IMR-90 (cell line): ENCODE data around the gene DVL1.

Source experiments
- MAFK ChIP-seq: IDR thresholded peaks from 2 replicates; pipeline ENCODE4 v1.6.1; 2012; ENCODE audit warnings: low read depth, low read length, improper control_type of control experiment
- MXI1 ChIP-seq: IDR thresholded peaks from 2 replicates; pipeline ENCODE4 v1.6.1; 2012; ENCODE audit warnings: low read depth, mild to moderate bottlenecking, low read length, moderate library complexity, borderline replicate concordance
- RAD21 ChIP-seq: IDR thresholded peaks from 2 replicates; pipeline ENCODE4 v1.6.1; 2012; ENCODE audit warnings: low read length, improper control_type of control experiment
- TF ChIP-seq, protein P1 (sequence below): conservative IDR thresholded peaks from 2 replicates; pipeline ENCODE4 v1.5.1; 2012; ENCODE audit warnings: mild to moderate bottlenecking, low read depth, low read length, improper control_type of control experiment
- TF ChIP-seq, protein P2 (sequence below): fragments of 150-350 bp; IDR thresholded peaks from 2 replicates; pipeline ENCODE4 v1.6.1; 2016; ENCODE audit warnings: low read depth, mild to moderate bottlenecking, low read length, moderate library complexity, borderline replicate concordance

DNA sequence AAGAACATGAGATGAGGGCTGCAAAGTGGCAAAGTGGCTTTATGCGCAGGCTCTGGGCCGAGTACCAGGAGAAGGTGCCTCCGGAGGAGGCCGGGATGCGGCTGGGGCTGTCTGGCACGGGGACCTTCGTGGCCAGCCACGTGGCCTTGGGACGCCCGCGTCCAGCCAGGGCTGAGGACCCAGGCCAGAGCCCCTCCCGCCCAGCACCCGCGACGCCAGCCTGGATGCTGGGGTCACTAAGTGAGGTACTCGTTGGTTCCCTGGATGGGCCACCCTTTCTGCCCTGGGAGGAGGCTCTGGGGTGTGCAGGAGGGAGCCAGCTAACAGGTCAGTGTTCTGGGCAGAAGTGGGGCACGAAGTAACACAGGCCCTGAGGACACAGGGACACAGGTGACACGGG, 56.4 kb downstream of the DVL1 start:
- TF ChIP-seq, protein P1, sequence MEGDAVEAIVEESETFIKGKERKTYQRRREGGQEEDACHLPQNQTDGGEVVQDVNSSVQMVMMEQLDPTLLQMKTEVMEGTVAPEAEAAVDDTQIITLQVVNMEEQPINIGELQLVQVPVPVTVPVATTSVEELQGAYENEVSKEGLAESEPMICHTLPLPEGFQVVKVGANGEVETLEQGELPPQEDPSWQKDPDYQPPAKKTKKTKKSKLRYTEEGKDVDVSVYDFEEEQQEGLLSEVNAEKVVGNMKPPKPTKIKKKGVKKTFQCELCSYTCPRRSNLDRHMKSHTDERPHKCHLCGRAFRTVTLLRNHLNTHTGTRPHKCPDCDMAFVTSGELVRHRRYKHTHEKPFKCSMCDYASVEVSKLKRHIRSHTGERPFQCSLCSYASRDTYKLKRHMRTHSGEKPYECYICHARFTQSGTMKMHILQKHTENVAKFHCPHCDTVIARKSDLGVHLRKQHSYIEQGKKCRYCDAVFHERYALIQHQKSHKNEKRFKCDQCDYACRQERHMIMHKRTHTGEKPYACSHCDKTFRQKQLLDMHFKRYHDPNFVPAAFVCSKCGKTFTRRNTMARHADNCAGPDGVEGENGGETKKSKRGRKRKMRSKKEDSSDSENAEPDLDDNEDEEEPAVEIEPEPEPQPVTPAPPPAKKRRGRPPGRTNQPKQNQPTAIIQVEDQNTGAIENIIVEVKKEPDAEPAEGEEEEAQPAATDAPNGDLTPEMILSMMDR, result no peak
- TF ChIP-seq MXI1 (no peak), MAFK (no peak), RAD21 (no peak)
- TF ChIP-seq, protein P2, sequence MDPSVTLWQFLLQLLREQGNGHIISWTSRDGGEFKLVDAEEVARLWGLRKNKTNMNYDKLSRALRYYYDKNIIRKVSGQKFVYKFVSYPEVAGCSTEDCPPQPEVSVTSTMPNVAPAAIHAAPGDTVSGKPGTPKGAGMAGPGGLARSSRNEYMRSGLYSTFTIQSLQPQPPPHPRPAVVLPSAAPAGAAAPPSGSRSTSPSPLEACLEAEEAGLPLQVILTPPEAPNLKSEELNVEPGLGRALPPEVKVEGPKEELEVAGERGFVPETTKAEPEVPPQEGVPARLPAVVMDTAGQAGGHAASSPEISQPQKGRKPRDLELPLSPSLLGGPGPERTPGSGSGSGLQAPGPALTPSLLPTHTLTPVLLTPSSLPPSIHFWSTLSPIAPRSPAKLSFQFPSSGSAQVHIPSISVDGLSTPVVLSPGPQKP, result no peak
